EH (cell line): ENCODE data around the gene ZBTB16.

ENCODE experiments used
- DNase-seq: peaks from one replicate; pipeline ENCODE4 v3.0.0-alpha.2; 2015; ENCODE audit warnings: low read depth

Gene ZBTB16

GRCh38 chr11:114065094-114065493, 5.6 kb downstream of the ZBTB16 start:
- no peak for DNase-seq

DNA sequence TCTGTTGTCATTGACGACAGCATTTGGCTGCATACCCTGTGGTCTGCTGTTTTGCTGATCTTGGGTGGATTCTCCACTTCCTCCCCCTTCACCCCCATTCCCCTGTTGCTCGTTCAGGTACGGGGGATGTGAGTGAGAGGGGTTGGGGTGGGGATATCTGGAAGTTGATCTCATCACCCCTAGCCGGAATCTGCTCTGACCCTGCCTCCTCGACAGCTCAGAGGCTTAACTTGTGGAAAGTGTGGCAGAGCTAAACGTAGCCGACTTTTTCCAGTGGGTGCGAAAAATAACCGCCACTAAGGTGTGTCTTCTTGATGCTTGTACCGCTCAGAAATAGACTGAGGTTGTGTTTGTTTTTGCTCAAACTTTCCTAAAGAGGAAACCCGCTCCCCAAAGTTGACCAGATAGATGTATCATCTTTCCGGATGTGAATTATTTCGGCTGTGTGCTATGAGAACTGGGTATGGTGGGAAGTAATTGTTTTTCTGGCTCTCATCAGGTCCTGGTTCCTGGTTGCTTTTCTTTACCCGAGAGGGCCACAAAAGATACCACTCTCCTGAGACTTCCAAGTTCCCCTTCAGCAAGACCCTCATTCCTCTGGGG, 6.6 kb downstream of the ZBTB16 start:
- DNase-seq: no peak

DNA sequence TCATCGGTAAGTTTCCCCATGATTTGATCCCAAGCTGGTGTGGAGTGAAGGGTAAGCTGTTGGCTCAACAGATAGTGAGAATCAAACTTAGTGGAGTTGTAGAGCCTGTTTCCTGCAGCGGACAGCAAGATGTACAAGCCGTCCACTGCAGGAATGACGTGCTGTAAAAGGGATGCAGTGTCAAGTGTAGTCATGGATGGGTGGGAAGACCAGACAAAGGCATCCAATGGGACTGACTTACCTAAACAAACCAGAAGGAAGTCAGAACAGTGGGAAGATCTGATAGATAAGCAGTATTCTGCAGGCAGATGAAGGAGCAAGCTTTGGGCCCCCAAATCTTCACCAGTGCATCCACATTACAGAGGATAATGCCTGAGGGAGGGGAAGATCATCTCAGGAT, 8.8 kb downstream of the ZBTB16 start:
- no peak for DNase-seq

GRCh38 chr11:114070464-114071139, 11.1 kb downstream of the ZBTB16 start:
- DNase-seq: no peak

- DNase-seq: no peak
These were observed 13.7 kb downstream of the ZBTB16 start for GRCh38 chr11:114073007-114073827.

DNA sequence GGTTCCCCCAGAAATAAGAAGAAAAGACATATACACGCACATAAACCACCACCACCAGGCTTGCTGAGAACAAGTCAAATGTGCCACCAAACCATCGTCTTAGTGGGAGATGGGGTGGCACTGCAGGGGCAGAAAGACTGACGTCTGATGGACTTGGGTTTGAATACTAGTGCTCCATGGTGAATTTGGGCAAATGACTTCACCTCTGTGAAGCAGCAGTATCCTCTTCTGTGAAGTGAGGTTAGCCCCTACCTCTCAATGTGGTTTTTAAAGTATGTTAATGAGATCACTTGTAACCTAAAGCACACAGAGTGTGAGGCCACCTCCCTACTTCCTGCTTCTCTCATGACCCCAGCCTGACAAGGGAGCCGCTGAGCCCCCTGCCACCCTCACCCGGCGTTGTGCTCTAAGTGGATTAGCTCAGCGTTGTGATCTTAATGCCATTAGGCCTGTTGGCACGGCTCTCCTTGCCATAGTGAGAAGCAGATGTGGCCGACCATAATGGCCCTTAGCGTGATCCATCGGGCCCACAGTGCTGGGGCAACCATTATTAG, 14.4 kb downstream of the ZBTB16 start:
- no peak for DNase-seq

DNA sequence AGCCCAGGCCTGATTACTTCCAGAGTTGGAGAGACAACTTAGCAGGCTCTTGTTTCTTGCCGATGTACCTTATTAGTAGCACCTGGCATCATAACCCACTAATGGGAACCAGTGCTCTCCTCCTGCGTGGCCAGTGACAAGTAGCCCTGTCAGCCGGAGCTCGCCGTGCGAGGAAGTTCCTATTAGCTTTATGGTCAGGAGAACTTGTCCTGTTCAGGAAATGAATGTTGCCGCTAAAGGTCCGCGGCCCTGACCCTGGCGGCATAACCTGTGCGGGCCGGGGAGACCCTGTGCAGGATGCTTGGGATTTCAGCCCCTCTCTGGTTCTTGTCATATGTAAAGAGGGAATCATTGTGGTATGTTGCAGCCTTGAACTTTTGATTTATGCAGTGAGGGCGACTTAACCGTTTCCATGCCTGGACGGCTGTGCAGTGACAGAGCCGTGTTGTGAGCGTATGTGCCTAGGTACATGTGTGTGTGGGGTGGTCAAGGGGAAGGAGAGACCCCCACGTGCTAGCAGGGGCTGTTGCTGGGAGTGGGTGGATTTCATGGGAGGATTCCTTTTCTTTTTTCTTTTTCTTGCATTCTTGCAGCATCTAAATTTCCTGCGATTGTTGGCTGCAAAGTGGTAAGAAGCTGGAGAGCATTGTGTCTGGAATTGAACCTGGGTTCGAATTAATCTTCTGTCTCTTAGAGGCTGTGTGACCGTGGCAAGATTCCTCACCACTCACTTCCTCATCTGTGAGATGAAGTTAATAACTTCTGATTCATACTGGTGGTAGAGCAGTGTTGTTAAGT, 15.2 kb downstream of the ZBTB16 start:
- DNase-seq: no peak

DNA sequence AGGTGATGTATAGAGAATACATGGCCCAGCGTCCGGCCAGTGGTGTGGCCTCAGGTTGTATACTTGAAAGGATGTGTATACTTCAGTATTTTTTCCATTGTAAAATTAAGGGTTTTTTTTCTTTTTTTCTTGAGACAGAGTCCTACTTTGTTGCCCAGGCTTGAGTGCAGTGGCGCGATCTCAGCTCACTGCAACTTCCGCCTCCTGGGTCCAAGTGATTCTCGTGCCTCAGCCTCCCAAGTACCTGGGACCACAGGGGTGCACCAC, 15.8 kb downstream of the ZBTB16 start:
- no peak for DNase-seq

- peak; percentile 33 for DNase-seq
These were observed 16.5 kb downstream of the ZBTB16 start for GRCh38 chr11:114075891-114076441.

DNA sequence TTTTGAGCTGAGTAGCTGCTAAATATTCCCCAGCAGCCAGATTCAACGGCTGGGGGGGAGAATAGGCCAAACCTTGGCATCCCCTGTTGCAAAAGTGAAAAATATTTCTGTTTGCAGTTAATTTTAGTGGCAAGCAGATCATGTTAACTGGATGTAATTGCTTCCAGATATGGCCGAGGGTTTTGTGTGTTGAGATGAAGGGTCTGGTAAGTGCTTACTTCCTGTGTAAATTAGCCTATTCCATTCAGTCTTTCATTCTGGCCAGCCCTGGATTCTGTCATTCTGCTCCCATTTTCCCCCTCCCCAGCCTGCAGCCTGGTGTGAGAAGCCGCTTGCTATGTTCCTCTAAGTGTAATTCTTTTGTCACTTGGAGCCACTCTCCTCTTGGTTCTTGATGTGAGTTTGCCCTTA, 17.4 kb downstream of the ZBTB16 start:
- DNase-seq: no peak

- DNase-seq: no peak
These were observed 18.2 kb downstream of the ZBTB16 start for GRCh38 chr11:114077482-114078305.

GRCh38 chr11:114078423-114078822, 18.9 kb downstream of the ZBTB16 start:
- no peak for DNase-seq

- DNase-seq: no peak
These were observed 20.1 kb downstream of the ZBTB16 start for GRCh38 chr11:114079511-114080065.

- no peak for DNase-seq
These were observed 20.7 kb downstream of the ZBTB16 start for GRCh38 chr11:114080219-114080618.

GRCh38 chr11:114080769-114081168, 21.3 kb downstream of the ZBTB16 start:
- DNase-seq: no peak

- DNase-seq: peak; percentile 4
These were observed 22.3 kb downstream of the ZBTB16 start for GRCh38 chr11:114081641-114082414.

GRCh38 chr11:114082415-114082748, 22.9 kb downstream of the ZBTB16 start:
- DNase-seq: peak; percentile 4

DNA sequence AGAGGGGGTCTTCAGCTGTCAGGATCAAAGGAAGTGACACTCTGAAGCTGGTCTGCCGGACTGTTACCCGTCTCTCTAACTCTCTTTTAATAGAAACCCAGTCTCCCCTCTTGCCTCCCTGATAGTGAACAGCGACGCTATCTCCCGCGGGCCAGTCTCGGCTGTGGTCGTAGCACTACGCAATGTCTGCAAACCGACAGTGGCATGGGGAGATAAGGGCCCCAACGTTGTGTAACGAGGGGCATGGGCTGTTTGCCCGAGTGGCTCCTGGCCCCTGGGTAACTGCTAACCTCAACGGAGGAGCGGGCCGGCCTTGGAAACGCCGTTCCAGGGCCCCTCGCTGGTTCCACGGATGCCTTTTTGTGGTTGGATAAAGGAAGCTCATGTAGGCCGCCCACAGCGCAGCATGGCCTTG, 23.3 kb downstream of the ZBTB16 start:
- DNase-seq: no peak

DNA sequence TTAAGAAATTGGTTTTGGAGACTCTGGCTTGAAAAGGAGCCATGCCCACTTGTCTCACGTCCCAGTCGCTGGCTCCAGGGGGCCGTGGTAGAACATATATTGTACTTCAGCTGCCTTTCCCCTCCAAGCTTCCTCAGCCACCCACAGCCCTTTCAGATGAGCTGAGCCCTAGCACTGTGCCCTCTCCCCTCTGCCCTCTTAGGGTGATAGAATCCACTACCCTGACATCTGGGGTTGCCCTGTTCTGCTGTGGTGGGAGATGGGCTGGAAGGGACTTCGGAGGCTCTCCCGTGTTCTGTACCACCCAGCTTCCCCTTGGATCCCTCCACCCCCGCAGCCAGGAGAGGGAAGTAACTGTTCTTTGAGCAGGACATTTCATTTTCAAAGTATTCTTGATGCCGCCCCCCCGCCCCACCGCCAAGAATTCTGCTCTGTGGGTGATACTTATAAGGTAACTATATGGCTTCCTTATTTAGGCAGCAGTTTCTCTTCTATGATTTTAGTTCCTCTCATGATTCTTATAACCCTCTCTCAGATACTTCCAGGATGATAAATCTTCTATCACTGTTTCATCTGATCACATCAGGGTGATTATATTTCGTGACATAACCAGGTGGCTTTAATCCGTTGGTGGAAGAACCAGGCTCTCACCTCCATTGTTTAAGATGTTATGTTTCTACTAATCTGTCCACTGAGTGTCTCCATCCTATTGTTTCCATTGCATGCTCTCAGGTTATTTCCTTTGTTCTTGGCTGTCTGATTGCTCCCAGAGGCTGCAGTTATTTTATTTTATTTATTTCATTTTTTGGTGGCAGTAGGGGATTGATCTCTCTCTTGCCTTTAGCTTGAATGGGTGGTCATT, 24.1 kb downstream of the ZBTB16 start:
- DNase-seq: no peak
